Measurements from ENCODE around the gene MKI67.
"Not testable (repeated sequence)": the region's sequence is repeated elsewhere in the genome, so short reads cannot be mapped to it uniquely, and the experiment has no call there.

The MKI67 gene

DNA sequence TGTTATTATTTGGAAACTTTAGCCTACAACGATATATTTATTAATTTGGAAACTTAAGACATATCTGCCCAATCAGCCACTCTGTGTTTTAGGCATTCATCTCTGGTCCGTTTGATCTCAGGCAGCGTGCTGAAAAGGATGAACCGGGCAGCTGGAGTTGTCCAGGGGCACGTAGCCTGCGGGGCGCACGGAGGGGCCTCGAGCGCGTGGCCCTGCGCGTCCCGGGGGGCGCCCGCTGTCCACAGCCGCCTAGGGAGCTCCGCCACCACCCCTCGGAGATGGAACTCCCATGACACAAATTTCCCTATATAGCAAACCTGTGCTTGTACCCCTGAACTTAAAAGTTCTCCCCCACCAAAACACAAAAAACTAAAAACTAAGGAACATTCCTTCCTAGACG is 24.3 kb upstream of the MKI67 start:
- no peak for DNase-seq (ENCODE audit: low read depth in 1 of 2, low spot score in 1 of 2)

DNA sequence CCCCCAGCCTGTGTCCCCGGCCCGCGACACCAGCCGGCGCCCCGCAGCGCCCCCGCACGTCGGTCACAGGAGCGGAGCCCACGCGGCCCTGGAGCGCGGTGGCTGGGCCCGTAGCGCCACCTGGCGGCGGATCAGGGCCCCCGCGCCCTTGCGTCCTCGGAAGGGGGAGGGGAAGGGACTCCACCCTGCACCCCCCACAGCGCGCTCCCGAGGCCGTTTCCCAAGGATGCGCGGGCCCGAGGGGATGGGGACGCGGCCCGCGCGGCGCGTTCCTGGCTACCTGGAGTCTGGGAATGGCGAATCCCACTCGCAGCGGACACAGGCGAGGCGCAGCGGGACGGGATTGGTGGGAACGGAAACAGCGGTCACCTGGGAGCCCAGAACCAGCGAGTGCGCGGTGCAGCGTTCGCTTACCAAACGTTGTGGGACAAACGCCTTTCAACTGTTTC is 23.8 kb upstream of the MKI67 start:
- DNase-seq (ENCODE audit: low read depth in 1 of 2, low spot score in 1 of 2) = peak; percentile 61

DNA sequence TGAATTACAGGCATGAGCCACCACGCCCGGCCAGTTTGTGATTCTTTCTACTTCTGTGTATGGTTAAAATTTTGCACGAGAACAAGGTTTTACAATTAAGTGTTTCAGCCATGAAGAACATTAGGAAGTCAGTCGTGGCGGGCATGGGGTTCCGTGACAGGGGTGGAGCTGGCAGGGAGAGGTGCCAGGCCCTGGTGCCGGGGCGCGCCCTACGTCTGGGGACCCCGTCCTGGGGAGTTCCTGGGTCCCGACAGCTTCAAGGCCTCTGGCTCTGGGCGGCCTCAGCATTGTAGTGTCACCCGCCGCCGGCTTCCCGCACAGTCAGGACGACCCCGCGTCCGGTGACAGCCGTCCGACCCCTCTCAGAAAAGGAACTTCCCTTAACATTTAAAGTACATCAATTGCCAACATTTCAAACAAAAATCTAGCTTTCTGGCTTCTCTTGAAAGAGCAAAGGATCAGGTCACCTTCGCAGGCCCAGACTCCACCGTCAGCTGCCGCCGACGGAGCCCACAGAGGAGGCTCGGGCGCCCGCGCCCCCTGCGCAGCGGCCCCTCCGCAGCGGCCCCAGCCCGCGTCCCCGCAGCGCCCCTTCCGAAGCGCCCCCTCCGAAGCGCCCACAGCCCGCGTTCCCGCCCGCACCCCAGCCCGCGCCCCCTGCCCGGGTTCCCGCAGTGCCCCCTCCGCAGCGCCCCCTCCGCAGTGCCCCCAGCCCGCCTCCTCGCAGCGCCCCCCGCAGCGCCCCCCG is 23.2 kb upstream of the MKI67 start:
- no peak for DNase-seq (ENCODE audit: low read depth in 1 of 2, low spot score in 1 of 2)

DNA sequence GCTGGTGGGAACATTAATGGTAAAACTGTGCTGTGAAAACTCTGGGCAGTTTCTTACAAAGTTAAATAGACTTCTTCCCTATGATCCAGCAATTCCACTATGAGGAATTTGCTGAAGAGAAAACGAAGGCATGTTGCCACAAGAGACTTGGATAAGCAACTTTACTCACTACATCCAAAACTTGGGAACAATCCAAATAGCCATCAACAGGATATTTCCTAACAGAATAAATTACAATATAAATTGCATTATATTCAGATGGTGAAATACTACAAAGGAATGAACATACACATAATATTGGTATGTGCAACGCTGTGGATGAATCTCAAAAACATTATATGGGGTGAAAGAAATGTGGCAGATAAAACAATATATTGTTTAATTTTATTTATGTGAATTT is 21.4 kb upstream of the MKI67 start:
- no peak for DNase-seq (ENCODE audit: low read depth in 1 of 2, low spot score in 1 of 2)

DNA sequence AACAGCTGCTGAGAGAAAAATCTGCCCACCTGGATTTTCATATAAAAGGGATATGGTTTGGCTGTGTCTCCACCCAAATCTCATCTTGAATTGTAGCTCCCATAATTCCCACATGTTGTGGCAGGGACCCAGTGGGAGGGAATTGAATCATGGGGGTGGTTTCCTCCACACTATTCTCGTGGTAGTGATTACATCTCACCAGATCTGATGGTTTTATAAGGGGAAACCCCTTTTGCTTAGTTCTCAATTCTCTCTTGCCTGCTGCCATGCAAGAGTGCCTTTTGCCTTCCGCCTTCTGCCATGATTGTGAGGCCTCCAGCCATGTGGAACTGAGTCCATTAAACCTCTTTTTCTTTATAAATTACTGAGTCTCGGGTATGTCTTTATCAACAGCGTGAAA is 20.8 kb upstream of the MKI67 start:
- peak in 1 of 2 donors; percentile 10 for DNase-seq (ENCODE audit: low read depth in 1 of 2, low spot score in 1 of 2)

DNA sequence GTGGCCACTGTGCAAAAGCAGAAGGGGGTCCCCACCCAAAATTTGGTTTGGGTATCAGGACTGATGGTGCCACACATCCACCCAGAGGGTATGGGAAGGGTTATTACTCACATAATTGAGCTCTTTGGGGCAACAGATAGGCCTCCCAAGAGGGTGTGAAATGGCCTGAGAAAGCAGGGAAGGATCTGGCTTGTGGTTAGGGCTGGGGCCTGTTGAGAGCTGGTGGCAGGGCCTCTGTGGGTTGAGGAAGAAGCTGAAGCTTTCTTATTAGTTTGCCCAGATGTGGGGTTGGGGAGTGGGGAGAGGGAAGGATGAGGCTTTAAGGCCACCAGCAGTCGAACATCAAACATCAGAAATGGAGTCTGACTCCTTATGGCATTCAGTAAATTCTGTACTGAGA is 18.3 kb upstream of the MKI67 start:
- DNase-seq (ENCODE audit: low read depth in 1 of 2, low spot score in 1 of 2) = no peak

DNA sequence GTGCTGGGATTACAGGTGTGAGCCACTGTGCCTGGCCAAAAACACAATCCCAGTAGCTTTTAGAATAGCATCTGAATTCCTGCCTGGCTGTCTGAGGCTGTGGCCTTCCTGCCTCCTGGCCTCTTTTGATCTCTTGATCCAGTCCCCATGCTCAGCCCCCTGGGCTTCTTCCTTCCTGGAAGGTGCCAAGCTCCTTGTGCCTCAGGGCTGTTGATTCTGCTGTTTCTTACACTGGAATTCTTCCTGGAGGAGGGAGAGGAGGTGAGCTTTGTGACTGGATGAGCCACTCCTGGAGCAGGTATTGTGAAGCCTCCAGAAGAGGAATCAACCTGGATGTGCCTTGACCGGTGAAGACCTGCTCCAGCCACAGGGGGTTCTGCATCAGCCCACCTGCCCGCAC is 17.3 kb upstream of the MKI67 start:
- no peak for DNase-seq (ENCODE audit: low read depth in 1 of 2, low spot score in 1 of 2)

DNA sequence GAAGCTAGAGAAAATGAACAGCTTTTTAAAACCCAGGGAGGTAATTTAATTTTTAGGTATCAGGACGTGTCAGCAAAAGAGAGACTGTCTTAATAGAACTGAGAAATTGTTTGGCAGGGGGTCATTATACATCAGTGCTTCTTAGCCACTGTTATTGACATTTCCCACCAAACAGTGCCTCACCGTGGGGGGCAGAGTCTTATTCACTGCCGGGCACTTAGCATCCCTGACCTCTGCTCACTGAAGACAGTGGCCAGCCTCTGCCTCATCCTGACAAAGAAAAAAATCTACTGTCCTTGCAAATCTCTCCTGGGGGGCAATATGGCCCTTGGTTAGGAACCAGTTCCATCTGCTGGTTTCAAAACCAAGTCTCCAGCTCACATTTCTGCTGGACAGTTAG is 14.2 kb upstream of the MKI67 start:
- no peak for DNase-seq (ENCODE audit: low read depth in 1 of 2, low spot score in 1 of 2)

DNA sequence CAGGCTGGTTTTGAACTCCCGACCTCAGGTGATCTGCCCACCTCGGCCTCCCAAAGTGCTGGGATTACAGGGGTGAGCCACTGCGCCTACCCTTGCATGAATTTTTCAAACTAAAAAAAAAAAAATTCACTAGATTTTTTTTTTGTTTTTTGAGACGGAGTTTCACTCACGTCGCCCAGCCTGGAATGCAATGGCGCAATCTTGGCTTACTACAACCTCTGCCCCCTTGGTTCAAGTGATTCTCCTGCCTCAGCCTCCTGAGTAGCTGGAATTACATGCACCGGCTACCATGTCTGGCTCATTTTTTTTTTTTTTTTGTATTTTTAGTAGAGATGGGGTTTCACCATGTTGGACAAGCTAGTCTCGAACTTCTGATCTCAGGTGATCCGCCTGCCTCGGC is 12.2 kb upstream of the MKI67 start:
- DNase-seq (ENCODE audit: low read depth in 1 of 2, low spot score in 1 of 2) = not testable (repeated sequence)

DNA sequence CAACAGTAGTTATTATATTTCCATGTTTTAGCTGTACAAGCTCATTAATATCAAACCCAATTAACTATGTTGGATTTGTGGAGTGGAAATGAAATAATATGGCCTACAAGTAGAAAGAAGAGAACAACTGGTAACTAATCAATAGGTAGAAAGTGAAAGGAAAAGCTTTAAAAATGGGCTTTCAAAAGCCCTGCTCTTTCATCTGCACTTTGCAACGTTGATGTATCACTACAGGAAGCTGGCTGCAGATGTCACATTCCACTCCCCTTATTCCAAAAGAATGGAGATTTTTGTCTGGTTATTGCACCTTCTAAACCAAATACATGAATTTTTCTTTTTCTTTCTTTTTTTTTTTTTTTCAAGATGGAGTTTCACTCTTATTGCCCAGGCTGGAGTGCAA is 11.7 kb upstream of the MKI67 start:
- no peak for DNase-seq (ENCODE audit: low read depth in 1 of 2, low spot score in 1 of 2)

DNA sequence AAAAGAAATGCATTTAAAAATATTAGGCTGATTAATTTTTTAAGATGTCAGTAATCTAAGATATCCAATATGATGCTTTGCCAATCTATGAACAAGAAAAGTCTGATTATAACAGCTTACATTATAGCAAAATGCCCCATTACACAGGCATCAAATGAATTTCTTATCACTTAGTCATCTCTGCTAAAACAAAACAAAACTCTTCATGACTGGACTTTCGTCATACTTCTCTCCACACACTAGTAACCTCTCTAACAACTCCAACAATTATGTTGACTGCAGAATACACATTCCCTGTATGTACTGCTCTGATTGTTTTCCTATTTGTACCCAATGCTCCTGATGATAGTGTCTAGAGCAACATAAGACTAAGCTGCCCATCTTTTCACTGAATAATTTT is 3.8 kb upstream of the MKI67 start:
- DNase-seq (ENCODE audit: low read depth in 1 of 2, low spot score in 1 of 2) = no peak

DNA sequence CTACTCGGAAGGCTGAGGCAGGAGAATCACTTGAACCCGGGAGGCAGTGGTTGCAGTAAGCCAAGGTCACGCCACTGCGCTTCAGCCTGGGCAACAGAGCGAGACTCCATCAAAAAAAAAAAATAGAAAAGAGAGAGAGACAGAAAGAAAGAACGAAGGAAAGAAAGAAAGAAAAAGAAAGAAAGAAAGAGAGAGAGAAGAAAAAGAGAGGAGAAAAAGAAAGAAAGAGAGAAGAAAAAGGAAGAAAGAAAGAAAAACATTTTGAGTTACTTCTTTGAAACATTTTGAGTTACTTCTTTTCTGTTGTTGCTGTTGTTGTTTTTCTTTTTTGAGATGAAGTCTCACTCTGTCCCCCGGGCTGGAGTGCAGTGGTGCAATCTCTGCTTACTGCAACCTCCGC is 2.4 kb upstream of the MKI67 start:
- no peak for DNase-seq (ENCODE audit: low read depth in 1 of 2, low spot score in 1 of 2)

DNA sequence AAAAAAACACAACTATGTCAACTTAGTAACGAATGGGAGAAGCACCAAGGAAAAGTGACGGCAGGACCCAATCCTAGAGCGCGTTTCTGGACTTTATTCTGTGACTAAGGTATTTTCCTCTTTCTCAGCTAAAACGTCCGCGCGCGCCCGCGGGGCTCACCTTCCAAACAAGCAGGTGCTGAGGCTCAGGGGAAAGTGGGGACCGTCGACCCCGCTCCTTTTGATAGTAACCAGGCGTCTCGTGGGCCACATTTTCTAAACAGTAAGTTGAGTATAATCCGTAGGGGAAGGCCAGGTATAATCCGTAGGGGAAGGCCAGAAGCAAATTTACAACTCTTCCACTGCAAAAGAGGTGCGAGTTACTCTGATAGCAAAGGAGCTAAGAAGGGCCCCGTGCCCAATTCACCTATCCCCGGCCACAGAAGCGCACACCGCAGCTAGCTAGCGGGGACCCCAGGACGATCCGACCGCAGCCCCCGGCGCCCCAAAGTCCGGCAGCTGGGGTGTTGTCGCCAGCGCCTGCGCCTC is 743 bp downstream of the MKI67 start:
- peak in 1 of 2 donors; percentile 7 for DNase-seq (ENCODE audit: low read depth in 1 of 2, low spot score in 1 of 2)

DNA sequence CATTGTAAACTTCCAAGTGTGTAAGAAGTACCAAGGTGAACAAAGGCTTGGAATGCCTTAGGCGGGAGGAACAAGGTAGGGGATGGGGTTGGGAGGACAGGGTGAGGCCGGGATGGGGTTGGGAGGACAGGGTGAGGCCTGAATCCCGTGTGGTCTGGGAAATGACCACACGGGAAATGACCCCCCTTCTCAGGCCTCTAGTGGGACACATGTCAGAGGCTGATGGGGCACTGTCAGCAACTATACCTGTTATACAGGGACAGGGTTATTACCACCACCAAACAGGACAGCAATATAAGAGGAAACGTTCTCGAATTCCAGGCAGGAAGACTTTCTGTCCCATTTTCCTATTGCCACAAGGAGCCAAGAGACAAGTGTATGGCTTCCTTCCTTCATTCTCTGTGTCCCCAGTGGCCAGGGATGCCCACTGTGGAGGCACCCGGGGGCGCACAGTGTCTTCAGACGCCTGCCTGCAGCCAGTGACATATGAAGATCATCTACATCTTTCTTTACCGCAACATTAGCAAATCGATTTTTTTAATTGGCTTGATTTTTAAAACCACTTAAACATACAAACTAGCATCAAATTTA is 1.3 kb downstream of the MKI67 start:
- DNase-seq (ENCODE audit: low read depth in 1 of 2, low spot score in 1 of 2) = no peak

DNA sequence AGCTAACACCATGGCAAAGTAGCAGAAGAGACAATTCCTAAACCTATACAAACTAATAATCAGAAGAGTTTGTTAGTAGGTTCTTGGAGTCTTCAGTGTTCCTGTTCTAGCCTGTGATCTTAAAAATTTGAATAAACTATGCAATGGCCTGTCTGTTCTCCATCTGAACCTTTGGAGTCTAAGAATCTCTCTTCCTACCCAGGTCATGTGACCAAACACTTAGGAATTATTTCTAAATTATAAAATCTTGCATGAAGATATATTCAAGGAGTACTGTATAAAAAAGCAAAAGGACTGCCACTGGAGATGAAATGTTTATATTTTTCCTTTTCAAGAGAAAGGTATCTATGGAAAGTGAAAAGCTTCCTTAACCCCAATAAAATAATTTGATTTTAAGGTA is 2.4 kb downstream of the MKI67 start:
- no peak for DNase-seq (ENCODE audit: low read depth in 1 of 2, low spot score in 1 of 2)

DNA sequence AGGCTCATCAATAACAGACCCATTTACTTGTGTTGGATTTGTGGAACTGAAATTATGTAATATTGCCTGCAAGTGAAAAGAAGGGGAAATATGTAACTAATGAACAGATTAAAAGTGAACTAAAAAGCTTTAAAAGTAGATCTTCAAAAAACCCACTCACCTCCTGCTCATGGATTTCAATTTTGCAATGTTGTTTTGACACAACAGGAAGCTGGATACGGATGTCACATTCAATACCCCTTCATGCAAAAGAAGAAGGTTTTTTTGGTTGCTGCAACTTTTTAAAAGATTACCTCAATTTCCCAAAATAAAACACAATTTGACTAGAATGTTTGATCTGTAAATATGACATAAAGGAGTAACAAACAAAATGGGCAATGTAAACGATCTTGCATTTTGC is 3.3 kb downstream of the MKI67 start:
- DNase-seq (ENCODE audit: low read depth in 1 of 2, low spot score in 1 of 2) = no peak

DNA sequence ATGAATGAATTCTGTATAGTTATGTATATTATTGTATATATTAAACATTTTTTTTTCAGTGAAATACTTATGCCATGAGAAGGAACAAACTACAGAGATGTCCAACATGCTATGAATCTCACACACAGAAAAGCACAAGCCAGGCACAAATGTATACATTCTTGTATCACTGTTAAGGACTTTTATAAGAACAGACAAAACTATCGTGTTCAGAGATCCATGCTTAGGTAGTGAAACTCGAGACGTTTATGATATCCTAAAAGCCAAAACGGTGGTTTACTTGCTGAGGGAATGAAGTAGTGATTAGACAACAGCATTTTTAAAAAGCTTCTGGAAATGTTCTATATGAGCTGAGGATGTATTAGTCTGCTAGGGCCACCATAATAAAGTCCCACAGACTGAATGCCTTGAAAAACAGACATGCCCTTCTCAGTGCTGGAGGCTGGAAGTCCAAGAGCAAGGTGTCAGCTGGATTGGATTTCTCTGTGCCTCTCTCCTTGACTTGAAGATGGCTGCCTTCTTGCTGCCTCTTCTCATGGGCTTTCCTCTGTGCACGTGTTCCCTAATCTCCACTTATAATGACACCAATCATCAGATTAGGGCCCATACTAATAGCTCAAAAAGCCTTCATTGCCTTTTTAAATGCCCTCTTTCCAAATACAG is 4.3 kb downstream of the MKI67 start:
- no peak for DNase-seq (ENCODE audit: low read depth in 1 of 2, low spot score in 1 of 2)

DNA sequence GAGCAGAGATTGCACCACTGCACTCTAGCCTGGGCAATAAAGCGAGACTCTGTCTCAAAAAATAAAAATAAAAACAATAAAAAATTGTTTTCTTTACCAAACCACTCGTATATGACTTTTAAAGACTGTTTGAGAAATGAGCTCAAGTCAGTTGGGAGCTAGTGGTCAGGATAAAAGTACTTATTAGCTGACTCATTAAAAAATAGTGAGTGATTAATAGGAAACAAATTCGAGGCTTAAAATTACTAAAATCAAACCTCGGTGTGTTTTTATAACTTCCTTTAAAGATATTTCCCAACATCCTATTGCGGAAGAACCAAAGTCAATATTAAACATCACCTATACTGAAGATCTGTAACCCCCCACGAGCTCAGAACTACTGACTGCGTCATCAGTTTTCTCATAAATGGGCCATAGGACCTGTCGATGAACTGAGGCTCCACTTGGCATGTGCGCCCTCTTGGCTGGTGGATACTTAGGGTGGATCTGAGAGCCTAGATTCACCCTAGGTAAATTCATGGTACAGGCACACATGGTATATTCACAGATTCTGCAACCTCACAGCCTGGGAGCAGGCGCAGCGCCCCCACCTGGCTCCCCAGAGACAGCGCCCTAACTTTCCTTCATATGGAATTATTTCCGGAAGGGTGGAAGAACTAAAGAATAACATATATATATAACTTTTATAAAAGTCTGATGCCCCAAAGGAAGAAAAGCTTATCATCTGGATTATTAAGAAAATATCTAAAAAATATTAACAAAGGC is 9.2 kb downstream of the MKI67 start:
- no peak for DNase-seq (ENCODE audit: low read depth in 1 of 2, low spot score in 1 of 2)

DNA sequence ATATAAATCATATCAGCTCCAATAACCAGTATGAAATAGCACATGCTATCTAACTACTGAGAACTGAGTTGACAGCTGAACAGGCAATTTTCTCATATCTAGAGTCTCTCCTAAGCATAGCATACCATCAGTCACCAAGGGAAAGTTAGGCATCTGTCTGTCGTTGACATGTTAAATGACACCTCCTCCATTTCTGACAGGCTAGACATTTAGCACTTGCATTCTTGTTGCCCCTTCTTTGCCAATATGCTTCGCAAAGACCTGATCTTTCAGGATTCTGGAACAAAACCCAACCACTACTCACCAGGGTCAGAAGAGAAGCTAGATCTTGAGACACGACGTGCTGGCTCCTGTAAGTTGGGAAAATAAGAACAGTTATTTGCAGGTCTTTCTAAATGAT is 10.0 kb downstream of the MKI67 start:
- no peak for DNase-seq (ENCODE audit: low read depth in 1 of 2, low spot score in 1 of 2)

DNA sequence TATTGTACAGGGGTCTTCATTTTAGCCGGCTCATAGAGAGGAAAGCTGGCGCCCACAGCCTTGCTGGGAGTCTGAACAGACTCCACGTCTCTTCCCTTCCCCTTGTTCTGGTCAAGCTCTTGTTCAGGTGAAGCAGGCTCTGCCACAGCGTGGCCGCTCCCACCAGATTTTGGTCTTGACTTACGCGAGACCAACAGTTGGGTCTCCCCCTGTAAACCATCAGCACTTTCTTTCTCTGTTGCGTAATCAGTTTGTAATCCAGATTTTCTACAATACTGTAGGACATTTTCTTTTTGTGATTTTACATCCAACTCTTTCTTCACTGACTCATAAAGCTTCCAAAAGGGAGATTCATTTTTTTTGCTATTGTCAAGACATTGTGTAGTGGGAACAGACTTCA is 10.9 kb downstream of the MKI67 start:
- no peak for DNase-seq (ENCODE audit: low read depth in 1 of 2, low spot score in 1 of 2)

DNA sequence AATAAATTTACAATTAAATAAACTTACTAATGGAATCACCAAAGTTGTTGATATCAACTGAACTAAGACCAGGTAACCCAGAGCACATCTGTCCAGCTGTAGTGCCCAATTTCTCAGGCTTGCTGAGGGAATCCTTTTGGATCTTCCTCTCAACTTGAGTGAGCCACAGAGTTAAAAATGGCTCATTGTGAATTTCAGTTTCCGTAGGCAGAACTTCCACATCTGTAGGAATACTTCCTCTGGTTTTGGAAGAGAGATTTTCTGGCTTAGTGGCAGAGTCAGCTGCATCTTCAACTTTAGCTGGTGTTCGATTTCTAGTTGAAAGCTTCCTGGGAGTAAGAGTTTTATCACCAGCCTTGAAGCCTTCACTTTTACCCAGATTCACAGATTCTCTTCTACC is 11.3 kb downstream of the MKI67 start:
- DNase-seq (ENCODE audit: low read depth in 1 of 2, low spot score in 1 of 2) = no peak

DNA sequence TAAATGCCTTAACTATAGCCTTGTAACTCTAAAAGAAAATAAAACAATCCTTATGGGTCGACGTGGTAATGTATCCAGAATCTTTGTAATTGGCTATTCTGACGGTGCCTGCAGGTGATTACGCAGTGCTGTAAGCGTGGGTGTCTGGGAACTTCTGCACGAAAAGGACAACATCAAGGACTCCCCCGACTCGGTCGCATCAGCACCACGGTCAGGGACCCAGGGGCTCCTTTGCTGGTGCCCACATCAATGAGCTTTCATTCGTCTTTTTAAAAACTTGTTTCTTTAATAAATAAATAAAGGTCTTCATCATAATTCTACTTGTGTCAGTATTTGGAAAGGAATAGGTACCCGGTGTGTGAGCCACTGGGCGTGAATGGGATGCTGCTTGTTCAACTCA is 13.2 kb downstream of the MKI67 start:
- DNase-seq (ENCODE audit: low read depth in 1 of 2, low spot score in 1 of 2) = no peak
